Endothelial cell of umbilical vein (primary cell): ENCODE results near the gene ZC3H14. TPM values are rescaled to one million over a fixed set of nuclear protein-coding genes. Genes with fewer than 3 reads are reported as not detected.

ENCODE experiments used
- BruUV-seq: library from RNA; stranded (reverse); fragments of 400-500 nt; replicated peaks from 2 replicates; lab custom pipeline; 2021; lab: Mats Ljungman, UMichigan
- CTCF ChIA-PET: fragments of 300-600, 350-600 bp; sonication (Branson Sonifier 250); formaldehyde crosslinking; loops from one replicate; lab custom pipeline; 2021; ENCODE audit warnings: antibody characterized with exemption, inconsistent platforms; lab: Charles Lee
- POLR2A ChIA-PET: fragments of 300-600, 350-600 bp; sonication (Branson Sonifier 250); formaldehyde crosslinking; loops from one replicate; lab custom pipeline; 2021; ENCODE audit warnings: antibody characterized with exemption, inconsistent platforms; lab: Charles Lee
- DNase-seq: peaks from one replicate; pipeline ENCODE4 v3.0.0-alpha.2; 2011; ENCODE audit warnings: low read depth, low spot score
- FAIRE-seq: peaks from 2 replicates; lab custom pipeline; 2011; peaks lifted over from hg19 to GRCh38; lab: Jason Lieb, UNC
- H2AFZ ChIP-seq: 2 replicates; pipeline ENCODE4 v1.6.0; 2012; ENCODE audit warnings: low read depth, low read length, control low read depth, inconsistent platforms
- H3K27ac ChIP-seq: 2 replicates; pipeline ENCODE4 v1.5.1; 2011; ENCODE audit warnings: low read depth, mild to moderate bottlenecking, control low read depth, low read length, moderate library complexity; ENCODE audit not compliant: insufficient read depth
- H3K27me3 ChIP-seq, 2 experiments: 2 replicates each; pipeline versions ENCODE4 v1.6.0 to v1.6.1; 2011; ENCODE audit warnings: low read length in 2 of 2, mixed read lengths in 1 of 2; ENCODE audit not compliant: control insufficient read depth in 2 of 2, insufficient read depth in 2 of 2
- H3K36me3 ChIP-seq, 2 experiments: 2 replicates in 1 of 2; 3 replicates in 1 of 2; pipeline ENCODE4 v1.5.1; 2011; ENCODE audit warnings: low read length in 2 of 2, mild to moderate bottlenecking in 1 of 2, moderate library complexity in 1 of 2; ENCODE audit not compliant: control insufficient read depth in 2 of 2, insufficient read depth in 2 of 2; ENCODE audit errors: extremely low read depth in 1 of 2
- H3K4me1 ChIP-seq: 3 replicates; pipeline ENCODE4 v1.5.1; 2011; ENCODE audit warnings: mild to moderate bottlenecking, low read length; ENCODE audit not compliant: control insufficient read depth, insufficient read depth; ENCODE audit errors: extremely low read depth
- H3K4me2 ChIP-seq: 2 replicates; pipeline ENCODE4 v1.6.1; 2011; ENCODE audit warnings: low read length, control low read depth, mixed read lengths; ENCODE audit not compliant: insufficient read depth
- H3K4me3 ChIP-seq, 3 experiments: fragments of 200-600 bp in 1 of 3; sonication (generic), shearing (Covaris generic) in 1 of 3; replicated peaks in 1 of 3; 2 replicates each; pipeline ENCODE4 v1.5.1; 2011 to 2016; ENCODE audit warnings: control low read depth in 3 of 3, low read length in 3 of 3, mild to moderate bottlenecking in 2 of 3, inconsistent platforms in 1 of 3, low read depth in 1 of 3, moderate library complexity in 1 of 3; ENCODE audit not compliant: insufficient read depth in 1 of 3
- H3K79me2 ChIP-seq: 2 replicates; pipeline ENCODE4 v1.6.0; 2012; ENCODE audit warnings: low read length, inconsistent platforms; ENCODE audit not compliant: control insufficient read depth, insufficient read depth
- H3K9ac ChIP-seq: replicated peaks from 2 replicates; pipeline ENCODE3; 2011; ENCODE audit warnings: low read length, control low read depth; ENCODE audit not compliant: insufficient read depth; ENCODE audit errors: extremely low read depth
- H3K9me1 ChIP-seq: replicated peaks from 3 replicates; pipeline ENCODE4 v1.6.0; 2011; ENCODE audit warnings: mild to moderate bottlenecking, low read length; ENCODE audit not compliant: control insufficient read depth, insufficient read depth; ENCODE audit errors: extremely low read depth
- H3K9me3 ChIP-seq: replicated peaks from 2 replicates; pipeline ENCODE4 v1.5.1; 2012; ENCODE audit warnings: low read length, inconsistent platforms; ENCODE audit not compliant: control insufficient read depth, insufficient read depth
- H4K20me1 ChIP-seq: replicated peaks from 2 replicates; pipeline ENCODE3; 2011; ENCODE audit warnings: mild to moderate bottlenecking, low read length; ENCODE audit not compliant: control insufficient read depth, insufficient read depth; ENCODE audit errors: extremely low read depth
- CTCF ChIP-seq, 2 donors: IDR thresholded peaks; 1 replicate in 1 of 2; 2 replicates in 1 of 2; pipeline ENCODE4 v1.5.1; 2011; ENCODE audit warnings: low read length in 2 of 2, mild to moderate bottlenecking in 2 of 2, moderate library complexity in 2 of 2, control low read depth in 1 of 2, inconsistent platforms in 1 of 2, low read depth in 1 of 2; ENCODE audit not compliant: insufficient read depth in 1 of 2; ENCODE audit errors: extremely low read depth in 1 of 2
- EZH2 ChIP-seq: IDR thresholded peaks from 2 replicates; pipeline ENCODE4 v1.6.1; 2012; ENCODE audit warnings: borderline replicate concordance, low read depth, mild to moderate bottlenecking, moderate library complexity, low read length, inconsistent platforms; ENCODE audit not compliant: severe bottlenecking
- FOS ChIP-seq: IDR thresholded peaks from 2 replicates; pipeline ENCODE4 v1.6.1; 2011; ENCODE audit warnings: mild to moderate bottlenecking, low read length, moderate library complexity, borderline replicate concordance; ENCODE audit not compliant: insufficient read depth
- GATA2 ChIP-seq: IDR thresholded peaks from 2 replicates; pipeline ENCODE4 v1.7.0; 2011; ENCODE audit warnings: low read depth, mild to moderate bottlenecking, moderate library complexity, mixed read lengths, low read length; ENCODE audit not compliant: insufficient read length, insufficient read depth
- JUN ChIP-seq: IDR thresholded peaks from 2 replicates; pipeline ENCODE4 v1.6.1; 2011; ENCODE audit warnings: borderline replicate concordance, low read depth; ENCODE audit not compliant: insufficient read length, insufficient read depth
- MAX ChIP-seq: IDR thresholded peaks from 2 replicates; pipeline ENCODE4 v1.6.1; 2011; ENCODE audit not compliant: insufficient read depth, insufficient read length
- MYC ChIP-seq: IDR thresholded peaks from one replicate; pipeline ENCODE4 v1.6.1; 2011; ENCODE audit warnings: mild to moderate bottlenecking, low read depth, low read length
- POLR2A ChIP-seq: IDR thresholded peaks from 2 replicates; pipeline ENCODE4 v1.6.1; 2012; ENCODE audit warnings: low read depth, mild to moderate bottlenecking, control low read depth, low read length
- POLR2AphosphoS5 ChIP-seq: IDR thresholded peaks from 2 replicates; pipeline ENCODE4 v1.6.1; 2012; ENCODE audit warnings: low read depth, mild to moderate bottlenecking, control low read depth, low read length, moderate library complexity; ENCODE audit not compliant: insufficient read depth
- dilution Hi-C: fragments of 300-500 bp; cut with MboI; formaldehyde crosslinking; loops from one replicate; pipeline ENCODE4 v1.15.0; 2019; ENCODE audit warnings: low sequenced_read_pairs; ENCODE audit not compliant: extremely low pct_ligation_motif_present
- intact Hi-C: fragments of 100-400 bp; cut with micrococcal nuclease; formaldehyde crosslinking; loops from one replicate; pipeline ENCODE4 v1.10.0; 2022
- polyA plus RNA-seq, 4 experiments: library from polyadenylated mRNA; depleted of rRNA in 3 of 4; stranded (reverse) in 3 of 4; unstranded in 1 of 4; fragments of >200 nt; gene quantifications; 2 replicates each; pipeline versions ENCODE4 v1.2.1 to v1.2.3, GENCODE V29; 2011 to 2012; ENCODE audit warnings: missing spikeins in 1 of 4
- total RNA-seq: library from RNA; stranded (reverse); gene quantifications from 2 replicates; pipeline ENCODE4 v1.2.3, GENCODE V29; 2021

The ZC3H14 gene
- total and polyA plus RNA-seq, 2 donors (not counting 3 experiments of a cell fraction or from before 2014, with no cell fraction given): 61.2 to 61.8 TPM

DNA sequence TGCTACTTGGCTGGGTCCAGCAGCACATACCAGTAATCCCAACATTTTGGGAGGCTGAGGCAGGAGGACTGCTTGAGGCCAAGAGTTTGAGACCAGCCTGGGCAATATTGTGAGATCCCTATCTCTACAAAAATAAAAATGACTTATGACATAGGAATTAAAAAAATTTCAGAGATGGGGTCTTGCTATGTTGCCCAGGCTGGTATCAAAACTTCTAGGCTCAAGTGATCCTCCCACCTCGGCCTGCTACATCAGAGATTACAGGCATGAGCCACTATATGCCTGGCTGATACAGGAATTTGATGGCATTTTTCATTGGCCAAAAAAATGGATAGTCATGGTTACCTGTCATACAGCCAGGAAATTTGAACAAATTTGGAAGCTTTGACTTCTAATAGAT, 54.6 kb downstream of the ZC3H14 start:
- intact Hi-C loops (no loop called here), dilution Hi-C loops (no loop called here)
- no peaks in the 10 kb centered on the region for H4K20me1 ChIP-seq
- H3K36me3 ChIP-seq: no peaks in the 10 kb centered on the region
- H3K27ac ChIP-seq: no peak overlapping the region
- no peak overlapping the region for H3K4me2 ChIP-seq
- FAIRE-seq: no peak
- DNase-seq: no peak
- peaks cover 27% of the 10 kb centered on the region for H3K4me1 ChIP-seq
- no peaks in the 10 kb centered on the region for H3K79me2 ChIP-seq
- H2AFZ ChIP-seq: no peak overlapping the region
- CTCF ChIA-PET: no interaction called here
- H3K27me3 ChIP-seq: no peaks in the 10 kb centered on the region
- no TSS peak for BruUV-seq
- no peaks in the 10 kb centered on the region for H3K9me1 ChIP-seq
- no peak overlapping the region for H3K4me3 ChIP-seq
- no peaks in the 10 kb centered on the region for H3K9me3 ChIP-seq
- POLR2A ChIA-PET: no interaction called here
- H3K9ac ChIP-seq: no peak overlapping the region
- TF ChIP-seq POLR2AphosphoS5 (no peak), GATA2 (no peak), EZH2 (no peak), CTCF (IDR thresholded peaks at IDR 0.05; ENCODE audit: extremely low read depth in 1 of 2, insufficient read depth in 1 of 2, low read depth in 1 of 2, low read length in 2 of 2) (no peak), POLR2A (no peak), FOS (no peak), JUN (no peak), MYC (no peak), MAX (no peak)
